Adrenal gland (tissue), 12 donors: Measurements from ENCODE around the gene IQSEC1. TPM values are rescaled to one million over a fixed set of nuclear protein-coding genes. Genes with fewer than 3 reads are reported as not detected.
A peak's percentile ranks its signal among the peaks of the same experiment; 100 is the strongest.

ENCODE experiments used
- DNase-seq, 7 donors: peaks; one replicate each; pipeline ENCODE4 v3.0.0-alpha.2; 2019 to 2020
- H3K27ac ChIP-seq, 5 donors: fragments of 200-600 bp; sonication (generic) in 4 of 5; 1 replicate in 3 of 5; 2 replicates in 2 of 5; pipeline versions ENCODE4 v1.5.1 to v1.8.0; 2016 to 2020; ENCODE audit warnings: mild to moderate bottlenecking in 1 of 5
- H3K27me3 ChIP-seq: fragments of 200-600 bp; 2 replicates; pipeline ENCODE4 v1.8.0; 2021
- H3K36me3 ChIP-seq, 2 donors: fragments of 200-600 bp; replicated peaks in 1 of 2; 1 replicate in 1 of 2; 2 replicates in 1 of 2; pipeline versions ENCODE4 v1.5.1 to v1.8.0; 2018 to 2022
- H3K4me1 ChIP-seq, 2 donors: fragments of 200-600 bp; replicated peaks in 1 of 2; 1 replicate in 1 of 2; 2 replicates in 1 of 2; pipeline versions ENCODE4 v1.5.1 to v1.8.0; 2018 to 2021
- H3K4me3 ChIP-seq, 4 donors: fragments of 200-600 bp; sonication (generic) in 3 of 4; one replicate each; pipeline ENCODE4 v1.5.1; 2016 to 2018
- H3K9me3 ChIP-seq, 3 donors: fragments of 200-600 bp; sonication (generic) in 1 of 3; replicated peaks in 1 of 3; 1 replicate in 2 of 3; 2 replicates in 1 of 3; pipeline versions ENCODE4 v1.5.1 to v1.8.0; 2016 to 2021
- CTCF ChIP-seq, 6 experiments: fragments of 450-650 bp in 4 of 6; fragments of 200-600 bp in 2 of 6; sonication (generic) in 1 of 6; IDR thresholded peaks; 1 replicate in 5 of 6; 2 replicates in 1 of 6; pipeline versions ENCODE4 v1.5.1 to v1.8.0; 2016 to 2021; ENCODE audit warnings: antibody characterized with exemption in 6 of 6, mild to moderate bottlenecking in 2 of 6, moderate library complexity in 1 of 6
- POLR2A ChIP-seq, 2 donors: fragments of 450-650 bp; IDR thresholded peaks; one replicate each; pipeline ENCODE4 v1.6.1; 2017; ENCODE audit warnings: antibody characterized with exemption in 2 of 2, mild to moderate bottlenecking in 2 of 2, moderate library complexity in 1 of 2
- WGBS, 4 donors: extraction: QIAGEN DNeasy Blood & Tissue Kit in 2 of 4; methylation state at CpG; one replicate each; pipeline versions ENCODE4 v1.1.5 to v1.1.7; 2013 to 2017; 5-methylcytosine and 5-hydroxymethylcytosine counted together
- intact Hi-C, 2 donors: fragments of 100-400 bp; cut with DNase I; formaldehyde crosslinking; loops; one replicate each; pipeline versions ENCODE4 v1.14.1 to v1.15.0; 2022 to 2023
- polyA plus RNA-seq, 3 donors: library from polyadenylated mRNA; stranded (reverse); fragments of 200-250 nt in 2 of 3; fragments of 350-450 nt in 1 of 3; fragmentation: Illumina TruSeq in 1 of 3; extraction: RNeasy Lipid Tissue Mini Kit (QIAGEN cat#74804) in 1 of 3; gene quantifications; one replicate each; pipeline ENCODE4 v1.2.3, GENCODE V29; 2013 to 2014
- total RNA-seq, 9 donors: library from RNA; depleted of rRNA in 4 of 9; stranded (reverse); fragments of >200 nt in 4 of 9; fragments of 120-200 nt in 1 of 9; fragmentation: NEBNext Ultra II Directional in 1 of 9; extraction: Animal tissue kit (Norgen Biotek cat#: 25700) in 1 of 9; gene quantifications; one replicate each; pipeline versions ENCODE4 v1.1.0 to v1.2.4, GENCODE V29; 2013 to 2023
- donor health status: healthy with polysubstance abuse.
- donor health status: Bipolar disorder and iron deficiency.
- donor health status: DM: yes; HTN: yes; CAD: no.
- donor health status: DM: no; HTN: no; CAD: no.
- donor health status: DM: no; HTN: no; CAD: no.
- donor health status: DM: yes; HTN: yes; CAD: no.

The IQSEC1 gene
- total and polyA plus RNA-seq, 12 donors, result 24.4 to 133 (median 94.2) TPM

DNA sequence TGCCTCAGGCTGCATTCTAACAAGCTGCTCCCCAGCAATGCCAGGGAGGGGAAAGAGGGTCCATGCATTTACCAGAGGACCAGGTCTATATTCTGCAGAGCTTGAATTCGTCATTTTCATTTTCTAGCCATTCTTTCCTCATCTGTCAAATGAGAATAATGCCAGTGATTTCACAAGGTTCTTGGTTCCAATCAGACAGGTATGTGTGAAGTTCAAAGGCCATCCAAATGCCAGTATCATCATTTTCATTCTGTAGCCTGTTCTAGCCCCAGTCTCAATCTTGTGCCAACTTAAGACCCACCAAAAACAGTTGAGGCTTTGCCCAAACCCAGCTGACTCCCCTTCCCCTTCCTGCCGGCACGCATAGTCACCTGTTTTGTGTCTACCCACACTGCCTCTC is 112.7 kb downstream of the IQSEC1 start:
- intact Hi-C loops, result no loop called here
- Histone ChIP-seq H3K4me1 (peaks cover 61 to 94% of the 10 kb centered on the region in 2 donors), H3K9me3 (no peaks in the 10 kb centered on the region), H3K27ac (peak overlapping the region in 4 of 5 donors; percentile 60 to 84 (median 64)), H3K4me3 (no peak overlapping the region), H3K36me3 (no peaks in the 10 kb centered on the region), H3K27me3 (no peaks in the 10 kb centered on the region)
- TF ChIP-seq POLR2A (IDR thresholded peaks at IDR 0.05) (no peak), CTCF (IDR thresholded peaks at IDR 0.05) (no peak)
- DNase-seq, result no peak
- 70 to 88% (median 72%) methylated on average over 3 of the region's 3 CpGs for WGBS, 4 donors

- DNase-seq, result peak in 3 of 7 donors; percentile 45 to 52 (median 47)
- Histone ChIP-seq H3K27ac (peak overlapping the region; percentile 1 to 84 (median 60)), H3K27me3 (no peaks in the 10 kb centered on the region), H3K4me1 (peaks cover 61 to 94% of the 10 kb centered on the region in 2 donors), H3K9me3 (no peaks in the 10 kb centered on the region), H3K36me3 (no peaks in the 10 kb centered on the region), H3K4me3 (no peak overlapping the region)
- intact Hi-C loops, result no loop called here
- no peak for TF ChIP-seq POLR2A (IDR thresholded peaks at IDR 0.05)
- no peak for TF ChIP-seq CTCF (IDR thresholded peaks at IDR 0.05)
- WGBS, 4 donors, result 40 to 54% (median 48%) methylated on average over 13 to 15 of the region's 15 CpGs
These were observed 113.3 kb downstream of the IQSEC1 start for GRCh38 chr3:12959838-12960378.

DNA sequence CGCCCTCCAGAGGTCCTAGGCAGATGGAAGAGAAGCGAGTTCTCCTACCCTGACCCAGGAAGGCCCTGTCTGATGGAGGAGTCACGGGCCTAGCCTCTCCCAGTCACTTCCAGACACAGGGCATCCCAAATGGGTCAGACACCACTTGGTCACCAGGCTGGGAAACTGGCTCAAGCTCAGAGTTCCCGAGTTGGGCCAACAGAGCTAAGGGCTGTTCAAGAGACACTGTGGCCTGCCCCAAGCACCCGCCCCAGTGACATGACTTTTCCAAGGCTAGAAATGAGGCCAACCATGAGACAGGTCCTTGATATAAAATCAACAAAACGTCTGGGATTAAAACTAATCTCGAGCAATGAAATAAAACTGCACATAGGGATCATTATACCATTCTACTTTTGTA is 113.8 kb downstream of the IQSEC1 start:
- Histone ChIP-seq H3K4me3 (no peak overlapping the region), H3K36me3 (no peaks in the 10 kb centered on the region), H3K27me3 (no peaks in the 10 kb centered on the region), H3K27ac (peak overlapping the region; percentile 1 to 84 (median 60)), H3K4me1 (peaks cover 61 to 94% of the 10 kb centered on the region in 2 donors), H3K9me3 (no peaks in the 10 kb centered on the region)
- peak in 6 of 7 donors; percentile 47 to 85 (median 74) for DNase-seq
- no peak for TF ChIP-seq CTCF (IDR thresholded peaks at IDR 0.05)
- TF ChIP-seq POLR2A (IDR thresholded peaks at IDR 0.05), result peak in 1 of 2 donors; percentile 13
- 46 to 50% (median 48%) methylated on average over 6 to 7 of the region's 7 CpGs for WGBS, 4 donors
- intact Hi-C loops, result no loop called here

GRCh38 chr3:12957824-12958792 is 115.1 kb downstream of the IQSEC1 start:
- DNase-seq, result no peak
- WGBS, 4 donors, result 80 to 89% (median 83%) methylated on average over 9 to 13 of the region's 13 CpGs
- intact Hi-C loops, result no loop called here
- H3K4me1 ChIP-seq, result peaks cover 56 to 92% of the 10 kb centered on the region in 2 donors
- H3K27ac ChIP-seq, result peak overlapping the region in 3 of 5 donors; percentile 60 to 84 (median 68)
- TF ChIP-seq POLR2A (IDR thresholded peaks at IDR 0.05) (no peak), CTCF (IDR thresholded peaks at IDR 0.05) (no peak)
- no peaks in the 10 kb centered on the region for H3K27me3 ChIP-seq
- H3K36me3 ChIP-seq, result no peaks in the 10 kb centered on the region
- H3K9me3 ChIP-seq, result no peaks in the 10 kb centered on the region
- H3K4me3 ChIP-seq, result no peak overlapping the region
